ENCODE measurements around the gene HK1.
"Not testable (repeated sequence)": the region's sequence is repeated elsewhere in the genome, so short reads cannot be mapped to it uniquely, and the experiment has no call there.

Gene HK1

GRCh38 chr10:69326692-69327091 lies 48.4 kb downstream of the HK1 start:
- DNase-seq (ENCODE audit: extremely low read depth, insufficient read length), result no peak
- H3K4me3 ChIP-seq (replicated peaks; ENCODE audit: low read depth, low read length), result no peak overlapping the region

GRCh38 chr10:69327463-69328379 lies 49.4 kb downstream of the HK1 start:
- peak overlapping the region; percentile 57 for H3K4me3 ChIP-seq (replicated peaks; ENCODE audit: low read depth, low read length)
- DNase-seq (ENCODE audit: extremely low read depth, insufficient read length), result peak; percentile 47

More at GRCh38 chr10:69326692-69327091, 48.4 kb downstream of the HK1 start:
- TF ChIP-seq CTCF (IDR thresholded peaks at IDR 0.05; ENCODE audit: insufficient read depth, low read length, poor library complexity, severe bottlenecking), result no peak
- H3K27me3 ChIP-seq (replicated peaks; ENCODE audit: control insufficient read depth, insufficient read depth, low read length), result no peaks in the 10 kb centered on the region
- H3K36me3 ChIP-seq (ENCODE audit: control insufficient read depth, insufficient read depth, low read length), result peaks cover 2% of the 10 kb centered on the region; the same call in 1 of the 2 replicates

GRCh38 chr10:69328380-69328735 lies 50.1 kb downstream of the HK1 start:
- Histone ChIP-seq H3K4me3 (replicated peaks; ENCODE audit: low read depth, low read length) (peak overlapping the region; percentile 57), H3K27me3 (replicated peaks; ENCODE audit: control insufficient read depth, insufficient read depth, low read length) (no peaks in the 10 kb centered on the region), H3K36me3 (ENCODE audit: control insufficient read depth, insufficient read depth, low read length) (peaks cover 3% of the 10 kb centered on the region; the same call in 1 of the 2 replicates)
- TF ChIP-seq CTCF (IDR thresholded peaks at IDR 0.05; ENCODE audit: insufficient read depth, low read length, poor library complexity, severe bottlenecking), result no peak
- no peak for DNase-seq (ENCODE audit: extremely low read depth, insufficient read length)

More at GRCh38 chr10:69327463-69328379, 49.4 kb downstream of the HK1 start:
- H3K27me3 ChIP-seq (replicated peaks; ENCODE audit: control insufficient read depth, insufficient read depth, low read length), result no peaks in the 10 kb centered on the region
- peaks cover 3% of the 10 kb centered on the region; the same call in 1 of the 2 replicates for H3K36me3 ChIP-seq (ENCODE audit: control insufficient read depth, insufficient read depth, low read length)
- no peak for TF ChIP-seq CTCF (IDR thresholded peaks at IDR 0.05; ENCODE audit: insufficient read depth, low read length, poor library complexity, severe bottlenecking)

GRCh38 chr10:69328888-69329287 lies 50.6 kb downstream of the HK1 start:
- not testable (repeated sequence) for DNase-seq (ENCODE audit: extremely low read depth, insufficient read length); H3K36me3 ChIP-seq (ENCODE audit: control insufficient read depth, insufficient read depth, low read length); H3K27me3 ChIP-seq (replicated peaks; ENCODE audit: control insufficient read depth, insufficient read depth, low read length); H3K4me3 ChIP-seq (replicated peaks; ENCODE audit: low read depth, low read length)

GRCh38 chr10:69329721-69330178 lies 51.5 kb downstream of the HK1 start:
- Histone ChIP-seq H3K36me3 (ENCODE audit: control insufficient read depth, insufficient read depth, low read length) (peaks cover 3% of the 10 kb centered on the region; the same call in 1 of the 2 replicates), H3K27me3 (replicated peaks; ENCODE audit: control insufficient read depth, insufficient read depth, low read length) (no peaks in the 10 kb centered on the region), H3K4me3 (replicated peaks; ENCODE audit: low read depth, low read length) (no peak overlapping the region)
- DNase-seq (ENCODE audit: extremely low read depth, insufficient read length), result no peak
- TF ChIP-seq CTCF (IDR thresholded peaks at IDR 0.05; ENCODE audit: insufficient read depth, low read length, poor library complexity, severe bottlenecking), result no peak

- no peak for TF ChIP-seq CTCF (IDR thresholded peaks at IDR 0.05; ENCODE audit: insufficient read depth, low read length, poor library complexity, severe bottlenecking)
- peaks cover 3% of the 10 kb centered on the region; the same call in 1 of the 2 replicates for H3K36me3 ChIP-seq (ENCODE audit: control insufficient read depth, insufficient read depth, low read length)
- H3K4me3 ChIP-seq (replicated peaks; ENCODE audit: low read depth, low read length), result no peak overlapping the region
- no peaks in the 10 kb centered on the region for H3K27me3 ChIP-seq (replicated peaks; ENCODE audit: control insufficient read depth, insufficient read depth, low read length)
- DNase-seq (ENCODE audit: extremely low read depth, insufficient read length), result no peak
Measured at GRCh38 chr10:69331161-69331560, 52.9 kb downstream of the HK1 start.

Measured in GM06990 (cell line).